GM12873 (cell line): ENCODE measurements around the gene ZFYVE28.

Source experiments
- TF ChIP-seq, protein P1 (sequence below): IDR thresholded peaks from 2 replicates; pipeline ENCODE4 v1.5.1; 2012; ENCODE audit warnings: low read depth, mild to moderate bottlenecking, moderate library complexity, low read length, control low read depth; ENCODE audit not compliant: insufficient read depth; ENCODE audit errors: missing control alignments

The ZFYVE28 gene

DNA sequence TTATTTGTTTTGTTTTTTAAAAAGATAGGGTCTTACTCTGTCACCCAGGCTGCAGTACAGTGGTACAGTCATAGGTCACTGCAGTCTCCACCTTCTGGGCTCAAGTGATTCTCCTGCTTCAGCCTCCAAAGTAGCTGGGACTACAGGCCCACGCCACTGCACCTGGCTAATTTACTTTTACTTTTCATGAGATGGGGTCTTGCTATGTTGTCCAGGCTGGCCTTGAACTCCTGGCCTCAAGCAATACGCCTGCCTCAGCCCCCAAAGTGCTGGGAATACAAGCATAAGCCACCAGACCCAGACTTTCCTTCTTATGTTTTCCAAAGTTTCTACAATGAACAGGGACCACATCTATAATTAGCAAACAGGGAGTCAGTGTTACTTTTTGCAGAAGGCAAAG lies 118.7 kb downstream of the ZFYVE28 start:
- TF ChIP-seq, protein P1, sequence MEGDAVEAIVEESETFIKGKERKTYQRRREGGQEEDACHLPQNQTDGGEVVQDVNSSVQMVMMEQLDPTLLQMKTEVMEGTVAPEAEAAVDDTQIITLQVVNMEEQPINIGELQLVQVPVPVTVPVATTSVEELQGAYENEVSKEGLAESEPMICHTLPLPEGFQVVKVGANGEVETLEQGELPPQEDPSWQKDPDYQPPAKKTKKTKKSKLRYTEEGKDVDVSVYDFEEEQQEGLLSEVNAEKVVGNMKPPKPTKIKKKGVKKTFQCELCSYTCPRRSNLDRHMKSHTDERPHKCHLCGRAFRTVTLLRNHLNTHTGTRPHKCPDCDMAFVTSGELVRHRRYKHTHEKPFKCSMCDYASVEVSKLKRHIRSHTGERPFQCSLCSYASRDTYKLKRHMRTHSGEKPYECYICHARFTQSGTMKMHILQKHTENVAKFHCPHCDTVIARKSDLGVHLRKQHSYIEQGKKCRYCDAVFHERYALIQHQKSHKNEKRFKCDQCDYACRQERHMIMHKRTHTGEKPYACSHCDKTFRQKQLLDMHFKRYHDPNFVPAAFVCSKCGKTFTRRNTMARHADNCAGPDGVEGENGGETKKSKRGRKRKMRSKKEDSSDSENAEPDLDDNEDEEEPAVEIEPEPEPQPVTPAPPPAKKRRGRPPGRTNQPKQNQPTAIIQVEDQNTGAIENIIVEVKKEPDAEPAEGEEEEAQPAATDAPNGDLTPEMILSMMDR: no peak

GRCh38 chr4:2298532-2298991 lies 119.9 kb downstream of the ZFYVE28 start:
- TF ChIP-seq, protein P1: no peak

- TF ChIP-seq, protein P1: no peak
Measured at GRCh38 chr4:2297606-2298531, 120.6 kb downstream of the ZFYVE28 start.

GRCh38 chr4:2296631-2297601 lies 121.5 kb downstream of the ZFYVE28 start:
- TF ChIP-seq, protein P1: no peak

DNA sequence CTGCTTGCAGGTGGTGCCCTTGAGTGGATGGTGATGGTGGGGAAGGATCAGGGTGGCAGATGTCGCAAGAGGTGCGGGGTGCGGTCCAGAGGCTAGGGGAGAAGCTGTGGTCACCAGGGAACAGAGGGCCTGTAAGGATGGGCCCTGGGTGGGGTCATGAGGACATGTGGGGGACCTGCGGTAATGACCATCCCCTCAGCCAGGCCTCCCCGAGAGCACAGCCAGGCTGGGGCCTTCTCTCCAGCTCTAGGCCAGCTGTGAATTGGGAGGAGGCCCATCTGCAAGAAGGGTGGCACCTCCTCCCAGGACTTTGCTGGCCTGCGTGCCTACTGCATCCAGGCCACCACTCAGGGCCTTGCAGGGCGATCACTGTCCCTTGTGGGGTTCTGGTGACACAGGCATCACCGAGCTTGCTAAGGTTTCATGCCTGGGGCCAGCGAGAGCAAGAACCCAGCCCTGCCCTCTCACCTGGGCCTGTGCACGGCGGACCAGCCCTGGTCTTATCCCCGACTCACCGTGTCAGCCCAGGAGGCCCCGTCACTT lies 122.5 kb downstream of the ZFYVE28 start:
- TF ChIP-seq, protein P1: no peak

GRCh38 chr4:2295500-2295899 lies 122.9 kb downstream of the ZFYVE28 start:
- TF ChIP-seq, protein P1: no peak
